A549 (cell line): ENCODE measurements around the gene TIPARP. TPM values are rescaled to one million over a fixed set of nuclear protein-coding genes. Genes with fewer than 3 reads are reported as not detected.

Experiments
- ATAC-seq, 2 experiments: fragments of 200-7000 bp in 1 of 2; fragments of >200 bp in 1 of 2; cut with Nextera tagmentation in 1 of 2; cut with Tn5 transposase in 1 of 2; 3 replicates each; pipeline versions ENCODE4 v1.8.0 to v1.9.1; 2018 to 2020; ENCODE audit warnings: mild to moderate bottlenecking in 1 of 2, moderate library complexity in 1 of 2
- CTCF ChIA-PET: fragments of 300-600 bp; sonication (Branson Sonifier 250); formaldehyde crosslinking; extraction: SDS; loops from one replicate; lab custom pipeline; 2021; ENCODE audit warnings: antibody characterized with exemption, inconsistent platforms; lab: Yijun Ruan, JAX
- POLR2A ChIA-PET: fragments of 350-600 bp; formaldehyde crosslinking; extraction: SDS; loops from one replicate; lab custom pipeline; 2021; ENCODE audit warnings: antibody characterized with exemption, inconsistent platforms; lab: Yijun Ruan, JAX
- DNase-seq, 2 experiments: peaks; one replicate each; pipeline versions ENCODE4 v3.0.0 to v3.0.0-alpha.2; 2011 to 2016; ENCODE audit warnings: low read depth in 1 of 2, low spot score in 1 of 2
- FAIRE-seq: peaks from 2 replicates; lab custom pipeline; 2011; peaks lifted over from hg19 to GRCh38; lab: Jason Lieb, UNC
- H3K27ac ChIP-seq, 2 experiments: fragments of >200 bp; sonication (Bioruptor Twin); formaldehyde crosslinking; 3 replicates each; pipeline ENCODE4 v1.5.1; 2016 to 2017
- H3K4me1 ChIP-seq: fragments of >200 bp; sonication (Bioruptor Twin); formaldehyde crosslinking; 3 replicates; pipeline ENCODE4 v1.6.1; 2016
- H3K4me2 ChIP-seq: fragments of >200 bp; sonication (Bioruptor Twin); formaldehyde crosslinking; 3 replicates; pipeline ENCODE4 v1.6.1; 2016
- H3K4me3 ChIP-seq: fragments of >200 bp; sonication (Bioruptor Twin); formaldehyde crosslinking; 3 replicates; pipeline ENCODE4 v1.5.1; 2016
- H3K9me3 ChIP-seq: fragments of >200 bp; sonication (Bioruptor Twin); formaldehyde crosslinking; 3 replicates; pipeline ENCODE4 v1.6.1; 2016
- CBX2 ChIP-seq: fragments of 200-600 bp; sonication (generic); IDR thresholded peaks from 2 replicates; pipeline ENCODE4 v1.6.1; 2016; ENCODE audit warnings: low read depth, mild to moderate bottlenecking, borderline replicate concordance
- CBX8 ChIP-seq: fragments of 200-600 bp; sonication (generic); IDR thresholded peaks from 2 replicates; pipeline ENCODE4 v1.6.1; 2016
- CEBPB ChIP-seq, 2 experiments: fragments of >200 bp in 1 of 2; sonication (Bioruptor Twin) in 1 of 2; formaldehyde crosslinking in 1 of 2; IDR thresholded peaks; 2 replicates each; pipeline ENCODE4 v1.6.1; 2012 to 2016
- CHD2 ChIP-seq: fragments of 150-350 bp; IDR thresholded peaks from 2 replicates; pipeline ENCODE4 v1.6.1; 2014; ENCODE audit warnings: low read length; ENCODE audit not compliant: partially characterized antibody
- EHMT2 ChIP-seq: fragments of 200-600 bp; sonication (generic); IDR thresholded peaks from 2 replicates; pipeline ENCODE4 v1.6.1; 2016; ENCODE audit warnings: antibody characterized with exemption, low read depth, mild to moderate bottlenecking, moderate library complexity
- FOSB ChIP-seq: fragments of 250-450 bp; sonication (Bioruptor Pico); IDR thresholded peaks from 2 replicates; pipeline ENCODE4 v1.5.0; 2020; ENCODE audit warnings: mild to moderate bottlenecking, moderate library complexity
- GATA3 ChIP-seq: IDR thresholded peaks from 2 replicates; pipeline ENCODE4 v1.6.1; 2012; ENCODE audit warnings: borderline replicate concordance
- HOXA7 ChIP-seq: fragments of 250-450 bp; sonication (Bioruptor Pico); IDR thresholded peaks from 2 replicates; pipeline ENCODE4 v1.5.0; 2020; ENCODE audit warnings: mild to moderate bottlenecking, moderate library complexity
- KDM5A ChIP-seq: fragments of 200-600 bp; sonication (generic); IDR thresholded peaks from 2 replicates; pipeline ENCODE4 v1.6.1; 2016; ENCODE audit warnings: antibody characterized with exemption, mild to moderate bottlenecking
- MAFK ChIP-seq: fragments of 450-650 bp; IDR thresholded peaks from 2 replicates; pipeline ENCODE4 v1.6.1; 2014; ENCODE audit not compliant: partially characterized antibody
- MAZ ChIP-seq: fragments of 150-350 bp; IDR thresholded peaks from 2 replicates; pipeline ENCODE4 v1.6.1; 2014; ENCODE audit warnings: antibody characterized with exemption, low read depth, low read length, borderline replicate concordance
- MYC ChIP-seq: IDR thresholded peaks from 2 replicates; pipeline ENCODE4 v1.6.1; 2012; ENCODE audit warnings: mild to moderate bottlenecking, inconsistent platforms, low read length, improper control_type of control experiment, borderline replicate concordance
- NFE2L2 ChIP-seq: fragments of 150-350 bp; conservative IDR thresholded peaks from 2 replicates; pipeline ENCODE4 v1.6.1; 2014; ENCODE audit warnings: low read length
- NR3C1 ChIP-seq: fragments of >200 bp; sonication (Bioruptor Twin); formaldehyde crosslinking; IDR thresholded peaks from 3 replicates; pipeline ENCODE4 v1.6.1; 2017
- PHF8 ChIP-seq: fragments of 200-600 bp; sonication (generic); IDR thresholded peaks from 2 replicates; pipeline ENCODE4 v1.6.1; 2016; ENCODE audit warnings: low read depth, mild to moderate bottlenecking, antibody characterized with exemption, moderate library complexity, borderline replicate concordance
- POLR2A ChIP-seq: IDR thresholded peaks from 2 replicates; pipeline ENCODE4 v1.6.1; 2012; ENCODE audit warnings: mild to moderate bottlenecking, low read length
- POLR2AphosphoS2 ChIP-seq: conservative IDR thresholded peaks from 2 replicates; pipeline ENCODE4 v1.6.1; 2012; ENCODE audit warnings: low read length, improper control_type of control experiment, inconsistent platforms
- SMC3 ChIP-seq: fragments of >200 bp; sonication (Bioruptor Twin); formaldehyde crosslinking; IDR thresholded peaks from 3 replicates; pipeline ENCODE4 v1.6.1; 2018; ENCODE audit warnings: inconsistent platforms
- TFCP2L1 ChIP-seq: fragments of 250-450 bp; sonication (Bioruptor Pico); IDR thresholded peaks from 2 replicates; pipeline ENCODE4 v1.5.0; 2021; ENCODE audit warnings: mild to moderate bottlenecking
- TP53 ChIP-seq: fragments of 250-450 bp; sonication (Bioruptor Pico); IDR thresholded peaks from 2 replicates; pipeline ENCODE4 v1.5.0; 2021; ENCODE audit warnings: mild to moderate bottlenecking, moderate library complexity
- ZC3H11A ChIP-seq: fragments of 450-650 bp; IDR thresholded peaks from 2 replicates; pipeline ENCODE4 v1.6.1; 2014; ENCODE audit warnings: antibody characterized with exemption, mild to moderate bottlenecking
- ZNF302 ChIP-seq: fragments of 250-450 bp; sonication (Bioruptor Pico); IDR thresholded peaks from 2 replicates; pipeline ENCODE4 v1.9.0; 2021; ENCODE audit warnings: inconsistent platforms, mild to moderate bottlenecking, moderate library complexity
- whole genome bisulfite sequencing: methylation state at CpG from one replicate; pipeline ENCODE4 v1.1.6; 2017; ENCODE audit errors: missing lambda C conversion rate; 5-methylcytosine and 5-hydroxymethylcytosine counted together
- polyA plus RNA-seq, 4 experiments: library from polyadenylated mRNA; depleted of rRNA in 3 of 4; stranded (reverse); fragments of >200 nt; fragmentation: RNase III in 1 of 4; extraction: RNeasy Plus Mini Kit Qiagen cat#74134 plus additional on column Dnase treatment in 1 of 4; gene quantifications; 2 replicates in 3 of 4; 3 replicates in 1 of 4; pipeline ENCODE4 v1.2.3, GENCODE V29; 2011 to 2017
- TF ChIP-seq, protein P1 (sequence below): IDR thresholded peaks from 2 replicates; pipeline ENCODE4 v1.6.1; 2012
- TF ChIP-seq, protein P2 (sequence below): IDR thresholded peaks from 2 replicates; pipeline ENCODE4 v1.6.1; 2012
- TF ChIP-seq, protein P3 (sequence below): fragments of 450-650 bp; IDR thresholded peaks from 2 replicates; pipeline ENCODE4 v1.6.1; 2014; ENCODE audit warnings: antibody characterized with exemption
- TF ChIP-seq, protein P4 (sequence below): fragments of >200 bp; sonication (Bioruptor Twin); formaldehyde crosslinking; IDR thresholded peaks from 3 replicates; pipeline ENCODE4 v1.6.1; 2016
- TF ChIP-seq, protein P5 (sequence below): fragments of 250-450 bp; sonication (Bioruptor Pico); IDR thresholded peaks from 2 replicates; pipeline ENCODE4 v1.5.0; 2021; ENCODE audit warnings: mild to moderate bottlenecking, moderate library complexity, borderline replicate concordance
- TF ChIP-seq, protein P6 (sequence below): fragments of 150-350 bp; IDR thresholded peaks from 2 replicates; pipeline ENCODE4 v1.6.1; 2014; ENCODE audit warnings: low read depth, mild to moderate bottlenecking, low read length

Gene TIPARP
- polyA plus RNA-seq, 2 of the 4 experiments (the other 2 are of a cell fraction) = 11.8 to 16.5 TPM

DNA sequence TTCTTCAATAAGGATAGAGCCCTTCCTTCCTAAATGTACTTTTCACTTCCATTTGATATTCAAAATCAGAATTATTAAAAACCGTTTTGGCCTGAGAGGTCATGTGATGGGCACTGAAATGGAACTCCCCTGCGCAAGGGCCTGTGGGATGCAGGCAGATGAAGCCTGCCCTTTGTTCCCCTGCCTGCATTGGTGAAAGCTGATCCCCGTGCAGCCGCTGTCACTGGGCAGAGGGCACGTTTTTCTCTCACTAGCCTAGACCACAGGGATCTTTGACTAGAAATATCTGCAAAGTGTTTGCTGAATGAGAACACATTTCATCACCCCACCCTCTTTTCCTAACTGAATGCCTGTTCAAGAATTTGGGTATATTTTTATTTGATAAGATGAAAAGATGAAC, 74.9 kb downstream of the TIPARP start (continued):
- TF ChIP-seq MYC (no peak), FOSB (CRISPR knock-in tag) (no peak)
- TF ChIP-seq, protein P1, sequence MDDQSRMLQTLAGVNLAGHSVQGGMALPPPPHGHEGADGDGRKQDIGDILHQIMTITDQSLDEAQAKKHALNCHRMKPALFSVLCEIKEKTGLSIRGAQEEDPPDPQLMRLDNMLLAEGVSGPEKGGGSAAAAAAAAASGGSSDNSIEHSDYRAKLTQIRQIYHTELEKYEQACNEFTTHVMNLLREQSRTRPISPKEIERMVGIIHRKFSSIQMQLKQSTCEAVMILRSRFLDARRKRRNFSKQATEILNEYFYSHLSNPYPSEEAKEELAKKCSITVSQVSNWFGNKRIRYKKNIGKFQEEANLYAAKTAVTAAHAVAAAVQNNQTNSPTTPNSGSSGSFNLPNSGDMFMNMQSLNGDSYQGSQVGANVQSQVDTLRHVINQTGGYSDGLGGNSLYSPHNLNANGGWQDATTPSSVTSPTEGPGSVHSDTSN = no peak
- TF ChIP-seq, all 56 proteins: peak for 0

DNA sequence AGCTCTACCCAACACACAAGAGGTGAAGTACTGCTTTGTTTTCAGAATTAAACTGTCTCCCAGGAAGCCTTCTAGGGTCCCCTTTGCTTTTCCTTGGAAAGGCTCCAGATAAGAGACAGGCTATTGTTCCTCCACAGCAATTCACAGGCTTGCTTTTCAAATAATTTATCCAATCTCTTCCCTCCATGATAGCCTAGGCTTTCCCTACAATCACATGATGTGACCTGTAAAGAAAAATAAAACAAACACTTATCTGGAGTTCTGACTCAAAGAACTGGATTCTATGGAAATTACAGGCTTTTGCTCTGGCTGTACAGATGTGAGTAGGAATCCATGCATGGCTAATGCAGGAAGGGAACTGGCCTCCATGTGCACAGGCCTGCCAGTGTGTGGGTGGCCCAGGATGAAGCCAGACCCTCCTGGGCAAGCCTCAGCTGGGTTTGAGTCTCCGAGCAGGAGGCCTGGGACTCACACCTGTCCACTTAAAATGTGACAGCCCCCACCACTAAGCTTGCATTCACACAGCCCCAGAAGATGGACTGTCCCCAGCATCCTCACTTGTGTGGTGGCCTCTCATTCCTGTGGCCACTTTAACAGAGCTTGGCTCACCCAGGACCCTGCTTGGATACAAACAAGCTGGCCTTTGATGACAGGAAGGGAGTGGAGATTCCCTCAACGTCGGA, 75.9 kb downstream of the TIPARP start:
- peaks cover 5% of the 10 kb centered on the region; the same call in 1 of the 3 replicates for H3K9me3 ChIP-seq
- 67% methylated on average over 3 of the region's 3 CpGs for WGBS
- TF ChIP-seq, protein P2, sequence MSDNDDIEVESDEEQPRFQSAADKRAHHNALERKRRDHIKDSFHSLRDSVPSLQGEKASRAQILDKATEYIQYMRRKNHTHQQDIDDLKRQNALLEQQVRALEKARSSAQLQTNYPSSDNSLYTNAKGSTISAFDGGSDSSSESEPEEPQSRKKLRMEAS = no peak
- TF ChIP-seq CEBPB (IDR thresholded peaks at IDR 0.05) = no peak
- ATAC-seq (peak in 1 of 2 experiments; percentile 42; a peak in 3 of 6 replicates), DNase-seq (no peak), FAIRE-seq (no peak)
- no peak overlapping the region for H3K4me3 ChIP-seq
- no peak overlapping the region for H3K27ac ChIP-seq
- ChIA-PET POLR2A (no interaction called here), CTCF (no interaction called here)
- H3K4me2 ChIP-seq = no peak overlapping the region
- no peaks in the 10 kb centered on the region for H3K4me1 ChIP-seq

DNA sequence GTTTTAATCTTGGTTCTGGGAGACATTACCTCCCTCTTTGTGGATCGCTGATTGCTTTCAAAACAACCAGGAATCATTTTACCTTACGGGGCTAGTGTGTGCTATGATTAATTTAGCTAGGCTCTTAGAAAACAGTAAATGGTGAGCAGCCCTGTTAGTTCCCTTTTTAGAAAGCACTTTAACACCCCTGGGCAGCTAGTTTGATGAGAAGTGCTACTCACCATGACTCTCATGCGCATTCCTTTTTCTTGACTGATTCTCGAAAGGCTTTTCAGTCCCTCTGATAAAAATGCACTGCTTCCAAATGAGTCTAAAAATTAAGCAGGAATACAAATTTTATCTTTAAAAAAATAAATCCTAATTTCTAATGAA, 76.5 kb downstream of the TIPARP start:
- no peak for DNase-seq
- Histone ChIP-seq H3K4me2 (no peak overlapping the region), H3K4me1 (no peaks in the 10 kb centered on the region), H3K27ac (no peak overlapping the region), H3K4me3 (no peak overlapping the region), H3K9me3 (peaks cover 5% of the 10 kb centered on the region; the same call in 1 of the 3 replicates)
- WGBS = 96% methylated on average over 4 of the region's 4 CpGs
- no peak for ATAC-seq
- TF ChIP-seq PHF8 (no peak), CBX8 (no peak), CHD2 (no peak), TP53 (CRISPR knock-in tag) (no peak), MAZ (no peak), CBX2 (no peak), HOXA7 (CRISPR knock-in tag) (no peak), NFE2L2 (no peak), GATA3 (no peak)
- TF ChIP-seq, protein P3, sequence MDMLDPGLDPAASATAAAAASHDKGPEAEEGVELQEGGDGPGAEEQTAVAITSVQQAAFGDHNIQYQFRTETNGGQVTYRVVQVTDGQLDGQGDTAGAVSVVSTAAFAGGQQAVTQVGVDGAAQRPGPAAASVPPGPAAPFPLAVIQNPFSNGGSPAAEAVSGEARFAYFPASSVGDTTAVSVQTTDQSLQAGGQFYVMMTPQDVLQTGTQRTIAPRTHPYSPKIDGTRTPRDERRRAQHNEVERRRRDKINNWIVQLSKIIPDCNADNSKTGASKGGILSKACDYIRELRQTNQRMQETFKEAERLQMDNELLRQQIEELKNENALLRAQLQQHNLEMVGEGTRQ = no peak
- no peak for FAIRE-seq
- ChIA-PET CTCF (no interaction called here), POLR2A (no interaction called here)

DNA sequence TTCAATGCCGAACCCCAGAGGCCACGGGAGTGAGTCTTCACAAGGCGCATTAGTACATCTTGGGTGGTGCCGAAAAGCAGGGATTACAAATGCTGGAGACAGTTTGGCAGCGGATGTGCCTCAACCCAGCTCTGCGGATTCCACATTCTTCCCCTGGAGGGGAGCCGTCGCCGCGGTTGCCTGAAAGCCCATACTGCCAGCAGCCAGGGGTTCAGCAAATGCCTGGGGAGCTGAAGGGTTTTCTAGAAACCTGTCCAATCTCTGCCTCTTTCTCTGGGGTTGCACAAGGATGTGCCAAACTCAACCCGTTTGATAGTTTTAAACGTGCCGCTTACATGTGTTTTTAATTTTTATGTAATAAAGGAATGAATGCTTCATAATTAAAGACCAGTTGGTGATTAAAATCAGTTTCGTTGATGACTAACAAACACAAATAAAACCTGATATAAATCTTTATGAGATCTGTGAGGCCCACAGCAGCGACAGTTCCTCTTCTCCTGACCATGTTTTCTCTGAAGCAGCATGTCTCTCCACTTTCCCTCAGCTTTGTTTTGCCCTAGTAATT, 77.2 kb downstream of the TIPARP start:
- FAIRE-seq (no peak), DNase-seq (no peak), ATAC-seq (no peak)
- Histone ChIP-seq H3K4me1 (no peaks in the 10 kb centered on the region), H3K4me2 (no peak overlapping the region), H3K4me3 (no peak overlapping the region), H3K27ac (no peak overlapping the region), H3K9me3 (peaks cover 5% of the 10 kb centered on the region; the same call in 1 of the 3 replicates)
- WGBS = 91% methylated on average over 15 of the region's 15 CpGs
- ChIA-PET POLR2A (no interaction called here), CTCF (no interaction called here)
- TF ChIP-seq, protein P4, sequence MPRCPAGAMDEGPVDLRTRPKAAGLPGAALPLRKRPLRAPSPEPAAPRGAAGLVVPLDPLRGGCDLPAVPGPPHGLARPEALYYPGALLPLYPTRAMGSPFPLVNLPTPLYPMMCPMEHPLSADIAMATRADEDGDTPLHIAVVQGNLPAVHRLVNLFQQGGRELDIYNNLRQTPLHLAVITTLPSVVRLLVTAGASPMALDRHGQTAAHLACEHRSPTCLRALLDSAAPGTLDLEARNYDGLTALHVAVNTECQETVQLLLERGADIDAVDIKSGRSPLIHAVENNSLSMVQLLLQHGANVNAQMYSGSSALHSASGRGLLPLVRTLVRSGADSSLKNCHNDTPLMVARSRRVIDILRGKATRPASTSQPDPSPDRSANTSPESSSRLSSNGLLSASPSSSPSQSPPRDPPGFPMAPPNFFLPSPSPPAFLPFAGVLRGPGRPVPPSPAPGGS = no peak
- TF ChIP-seq KDM5A = no peak
- TF ChIP-seq, protein P5, sequence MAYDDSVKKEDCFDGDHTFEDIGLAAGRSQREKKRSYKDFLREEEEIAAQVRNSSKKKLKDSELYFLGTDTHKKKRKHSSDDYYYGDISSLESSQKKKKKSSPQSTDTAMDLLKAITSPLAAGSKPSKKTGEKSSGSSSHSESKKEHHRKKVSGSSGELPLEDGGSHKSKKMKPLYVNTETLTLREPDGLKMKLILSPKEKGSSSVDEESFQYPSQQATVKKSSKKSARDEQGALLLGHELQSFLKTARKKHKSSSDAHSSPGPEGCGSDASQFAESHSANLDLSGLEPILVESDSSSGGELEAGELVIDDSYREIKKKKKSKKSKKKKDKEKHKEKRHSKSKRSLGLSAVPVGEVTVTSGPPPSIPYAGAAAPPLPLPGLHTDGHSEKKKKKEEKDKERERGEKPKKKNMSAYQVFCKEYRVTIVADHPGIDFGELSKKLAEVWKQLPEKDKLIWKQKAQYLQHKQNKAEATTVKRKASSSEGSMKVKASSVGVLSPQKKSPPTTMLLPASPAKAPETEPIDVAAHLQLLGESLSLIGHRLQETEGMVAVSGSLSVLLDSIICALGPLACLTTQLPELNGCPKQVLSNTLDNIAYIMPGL = no peak
- TF ChIP-seq NR3C1 = no peak
- TF ChIP-seq SMC3 = no peak
- no peak for TF ChIP-seq ZC3H11A
- no peak for TF ChIP-seq MAFK
- TF ChIP-seq, protein P6, sequence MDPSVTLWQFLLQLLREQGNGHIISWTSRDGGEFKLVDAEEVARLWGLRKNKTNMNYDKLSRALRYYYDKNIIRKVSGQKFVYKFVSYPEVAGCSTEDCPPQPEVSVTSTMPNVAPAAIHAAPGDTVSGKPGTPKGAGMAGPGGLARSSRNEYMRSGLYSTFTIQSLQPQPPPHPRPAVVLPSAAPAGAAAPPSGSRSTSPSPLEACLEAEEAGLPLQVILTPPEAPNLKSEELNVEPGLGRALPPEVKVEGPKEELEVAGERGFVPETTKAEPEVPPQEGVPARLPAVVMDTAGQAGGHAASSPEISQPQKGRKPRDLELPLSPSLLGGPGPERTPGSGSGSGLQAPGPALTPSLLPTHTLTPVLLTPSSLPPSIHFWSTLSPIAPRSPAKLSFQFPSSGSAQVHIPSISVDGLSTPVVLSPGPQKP = no peak
- TF ChIP-seq POLR2A = no peak
- no peak for TF ChIP-seq POLR2AphosphoS2
- TF ChIP-seq GATA3 = no peak
- no peak for TF ChIP-seq EHMT2
- no peak for TF ChIP-seq TFCP2L1 (CRISPR knock-in tag)
- no peak for TF ChIP-seq ZNF302 (CRISPR knock-in tag)
